ENCODE results near the gene MPP1.
A peak's percentile ranks its signal among the peaks of the same experiment; 100 is the strongest.

MPP1 gene

GRCh38 chrX:154774622-154775021 lies 30.7 kb downstream of the MPP1 start:
- no peak for DNase-seq

GRCh38 chrX:154762537-154763296 lies 42.6 kb downstream of the MPP1 start, which contains the start of gene DKC1:
Gene DKC1, plus strand, starts transcription at chrX:154762864. Its CDS starts 102 bp downstream, at chrX:154762966.
- DNase-seq: peak; percentile 96

GRCh38 chrX:154761977-154762536 lies 43.2 kb downstream of the MPP1 start:
- no peak for DNase-seq

GRCh38 chrX:154758696-154759095 lies 46.6 kb downstream of the MPP1 start:
- DNase-seq: no peak

- no peak for DNase-seq
Measured at GRCh38 chrX:154751669-154752271, 53.5 kb downstream of the MPP1 start.

- no peak for DNase-seq
Measured at GRCh38 chrX:154751203-154751668, 54.0 kb downstream of the MPP1 start.

GRCh38 chrX:154750301-154751202 lies 54.7 kb downstream of the MPP1 start, which contains the start of gene GAB3:
Gene GAB3, minus strand, starts transcription at chrX:154751077. Its CDS starts 52 bp downstream, at chrX:154751025.
- peak; percentile 42 for DNase-seq

- DNase-seq: no peak
Measured at GRCh38 chrX:154749856-154750255, 55.4 kb downstream of the MPP1 start.

- peak; percentile 73 for DNase-seq
Measured at GRCh38 chrX:154748712-154749339, 56.5 kb downstream of the MPP1 start.

GRCh38 chrX:154742613-154743012 lies 62.7 kb downstream of the MPP1 start:
- DNase-seq: no peak

GRCh38 chrX:154739952-154740465 lies 65.3 kb downstream of the MPP1 start:
- no peak for DNase-seq

GRCh38 chrX:154738011-154738738 lies 67.1 kb downstream of the MPP1 start:
- DNase-seq: peak; percentile 64

- no peak for DNase-seq
Measured at GRCh38 chrX:154737136-154737535, 68.1 kb downstream of the MPP1 start.

- DNase-seq: no peak
Measured at GRCh38 chrX:154735695-154736393, 69.4 kb downstream of the MPP1 start.

- DNase-seq: peak; percentile 84
Measured at GRCh38 chrX:154734061-154734781, 71.1 kb downstream of the MPP1 start.

GRCh38 chrX:154733066-154733425 lies 72.2 kb downstream of the MPP1 start:
- no peak for DNase-seq

- peak; percentile 45 for DNase-seq
Measured at GRCh38 chrX:154732421-154733065, 72.7 kb downstream of the MPP1 start.

- no peak for DNase-seq
Measured at GRCh38 chrX:154731881-154732280, 73.4 kb downstream of the MPP1 start.

GRCh38 chrX:154731184-154731583 lies 74.1 kb downstream of the MPP1 start:
- DNase-seq: no peak
